Natural killer cell (primary cell): ENCODE measurements around the gene DYNLRB2. TPM values are rescaled to one million over a fixed set of nuclear protein-coding genes. Genes with fewer than 3 reads are reported as not detected.

Experiments used
- ATAC-seq, 3 donors: fragments of 150-1000 bp in 2 of 3; fragments of 200-7000 bp in 1 of 3; cut with Tn5 transposase; 1 replicate in 1 of 3; 2 replicates in 2 of 3; pipeline ENCODE4 v1.10.0; 2021; ENCODE audit warnings: mild to moderate bottlenecking in 2 of 3, moderate library complexity in 2 of 3
- DNase-seq, 2 donors: peaks; one replicate each; pipeline versions ENCODE4 v3.0.0 to v3.0.0-alpha.2; 2013 to 2021; ENCODE audit warnings: mixed read lengths in 1 of 2
- H3K27ac ChIP-seq: one replicate; pipeline ENCODE4 v1.5.1; 2013; ENCODE audit warnings: mild to moderate bottlenecking, low read length
- H3K27me3 ChIP-seq: one replicate; pipeline ENCODE4 v1.6.1; 2013; ENCODE audit warnings: low read length; ENCODE audit not compliant: control insufficient read depth, insufficient read depth
- H3K36me3 ChIP-seq: one replicate; pipeline ENCODE4 v1.6.1; 2013; ENCODE audit warnings: low read length; ENCODE audit not compliant: control insufficient read depth, insufficient read depth
- H3K4me1 ChIP-seq: one replicate; pipeline ENCODE4 v1.6.1; 2013; ENCODE audit warnings: low read length; ENCODE audit not compliant: control insufficient read depth, insufficient read depth
- H3K4me3 ChIP-seq: one replicate; pipeline ENCODE4 v1.5.1; 2013; ENCODE audit warnings: low read length
- H3K9me3 ChIP-seq: one replicate; pipeline ENCODE4 v1.6.1; 2013; ENCODE audit warnings: low read length; ENCODE audit not compliant: control insufficient read depth, insufficient read depth
- H3K27ac Mint-ChIP-seq, 2 donors: one replicate each; pipeline ENCODE4 v1.8.0; 2022; ENCODE audit warnings: mild to moderate bottlenecking in 2 of 2, mixed read lengths in 2 of 2, moderate library complexity in 1 of 2
- H3K27me3 Mint-ChIP-seq, 2 donors: one replicate each; pipeline ENCODE4 v1.8.0; 2022; ENCODE audit warnings: low read depth in 2 of 2, mixed read lengths in 2 of 2
- H3K36me3 Mint-ChIP-seq: one replicate; pipeline ENCODE4 v1.8.0; 2022; ENCODE audit warnings: mixed read lengths
- H3K4me1 Mint-ChIP-seq, 2 donors: one replicate each; pipeline ENCODE4 v1.8.0; 2022; ENCODE audit warnings: mixed read lengths in 2 of 2
- H3K4me3 Mint-ChIP-seq: one replicate; pipeline ENCODE4 v1.8.0; 2022; ENCODE audit warnings: mild to moderate bottlenecking, moderate library complexity, mixed read lengths
- H3K9me3 Mint-ChIP-seq, 2 donors: one replicate each; pipeline ENCODE4 v1.8.0; 2022; ENCODE audit warnings: mixed read lengths in 2 of 2
- WGBS: methylation state at CpG from one replicate; pipeline ENCODE4 v1.1.7; 2013; ENCODE audit warnings: missing lambda C conversion rate; ENCODE audit not compliant: insufficient coverage; 5-methylcytosine and 5-hydroxymethylcytosine counted together
- intact Hi-C: fragments of 100-400 bp; cut with micrococcal nuclease; formaldehyde crosslinking; loops from one replicate; pipeline ENCODE4 v1.14.2; 2022
- total RNA-seq, 4 donors: library from RNA; stranded (reverse); fragments of 120-200 nt in 1 of 4; gene quantifications; one replicate each; pipeline versions ENCODE4 v1.2.3 to v1.2.4, GENCODE V29; 2013 to 2022
- TF ChIP-seq, protein P1 (sequence below): fragments of 200-600 bp; IDR thresholded peaks from one replicate; pipeline ENCODE4 v1.8.0; 2022; ENCODE audit warnings: antibody characterized with exemption

The DYNLRB2 gene
- total RNA-seq, 3 donors from 2014 or later (not counting 1 experiment from before 2014, with no cell fraction given) = not detected

DNA sequence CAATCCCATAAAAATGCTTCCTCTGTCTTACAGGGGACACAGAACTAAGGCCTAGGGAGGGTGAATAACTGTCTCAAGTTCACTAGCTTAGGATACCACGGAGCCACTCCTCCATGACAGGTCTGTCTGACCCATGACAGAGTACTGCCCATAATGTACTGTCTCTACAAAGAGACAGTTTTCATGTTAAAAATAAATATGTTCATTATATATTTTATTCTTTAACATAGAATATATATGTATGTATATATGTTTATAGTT is 28.3 kb upstream of the DYNLRB2 start:
- intact Hi-C loops = no loop called here
- DNase-seq = no peak
- no peak overlapping the region for H3K27ac ChIP-seq
- WGBS = 100% methylated on average over 1 of the region's 1 CpG
- Mint-ChIP-seq H3K27me3 (peaks cover 4 to 51% of the 10 kb centered on the region in 2 donors), H3K4me3 (no peak overlapping the region), H3K36me3 (no peaks in the 10 kb centered on the region), H3K27ac (no peak overlapping the region), H3K9me3 (no peaks in the 10 kb centered on the region), H3K4me1 (no peaks in the 10 kb centered on the region)
- TF ChIP-seq, protein P1, sequence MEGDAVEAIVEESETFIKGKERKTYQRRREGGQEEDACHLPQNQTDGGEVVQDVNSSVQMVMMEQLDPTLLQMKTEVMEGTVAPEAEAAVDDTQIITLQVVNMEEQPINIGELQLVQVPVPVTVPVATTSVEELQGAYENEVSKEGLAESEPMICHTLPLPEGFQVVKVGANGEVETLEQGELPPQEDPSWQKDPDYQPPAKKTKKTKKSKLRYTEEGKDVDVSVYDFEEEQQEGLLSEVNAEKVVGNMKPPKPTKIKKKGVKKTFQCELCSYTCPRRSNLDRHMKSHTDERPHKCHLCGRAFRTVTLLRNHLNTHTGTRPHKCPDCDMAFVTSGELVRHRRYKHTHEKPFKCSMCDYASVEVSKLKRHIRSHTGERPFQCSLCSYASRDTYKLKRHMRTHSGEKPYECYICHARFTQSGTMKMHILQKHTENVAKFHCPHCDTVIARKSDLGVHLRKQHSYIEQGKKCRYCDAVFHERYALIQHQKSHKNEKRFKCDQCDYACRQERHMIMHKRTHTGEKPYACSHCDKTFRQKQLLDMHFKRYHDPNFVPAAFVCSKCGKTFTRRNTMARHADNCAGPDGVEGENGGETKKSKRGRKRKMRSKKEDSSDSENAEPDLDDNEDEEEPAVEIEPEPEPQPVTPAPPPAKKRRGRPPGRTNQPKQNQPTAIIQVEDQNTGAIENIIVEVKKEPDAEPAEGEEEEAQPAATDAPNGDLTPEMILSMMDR = no peak
- H3K4me3 ChIP-seq = no peak overlapping the region
- H3K36me3 ChIP-seq = no peaks in the 10 kb centered on the region
- H3K4me1 ChIP-seq = no peaks in the 10 kb centered on the region
- no peaks in the 10 kb centered on the region for H3K9me3 ChIP-seq
- no peak for ATAC-seq
- no peaks in the 10 kb centered on the region for H3K27me3 ChIP-seq

GRCh38 chr16:80515374-80515773 is 25.4 kb upstream of the DYNLRB2 start:
- Mint-ChIP-seq H3K4me1 (peaks cover 11 to 12% of the 10 kb centered on the region in 2 donors), H3K9me3 (no peaks in the 10 kb centered on the region), H3K36me3 (no peaks in the 10 kb centered on the region), H3K27ac (no peak overlapping the region), H3K27me3 (peaks cover 3 to 44% of the 10 kb centered on the region in 2 donors), H3K4me3 (no peak overlapping the region)
- no peaks in the 10 kb centered on the region for H3K36me3 ChIP-seq
- no peak for ATAC-seq
- H3K27me3 ChIP-seq = no peaks in the 10 kb centered on the region
- no peaks in the 10 kb centered on the region for H3K9me3 ChIP-seq
- H3K4me3 ChIP-seq = no peak overlapping the region
- TF ChIP-seq, protein P1 = no peak
- DNase-seq = no peak
- no peaks in the 10 kb centered on the region for H3K4me1 ChIP-seq
- intact Hi-C loops = no loop called here
- 96% methylated on average over 5 of the region's 5 CpGs for WGBS
- no peak overlapping the region for H3K27ac ChIP-seq

DNA sequence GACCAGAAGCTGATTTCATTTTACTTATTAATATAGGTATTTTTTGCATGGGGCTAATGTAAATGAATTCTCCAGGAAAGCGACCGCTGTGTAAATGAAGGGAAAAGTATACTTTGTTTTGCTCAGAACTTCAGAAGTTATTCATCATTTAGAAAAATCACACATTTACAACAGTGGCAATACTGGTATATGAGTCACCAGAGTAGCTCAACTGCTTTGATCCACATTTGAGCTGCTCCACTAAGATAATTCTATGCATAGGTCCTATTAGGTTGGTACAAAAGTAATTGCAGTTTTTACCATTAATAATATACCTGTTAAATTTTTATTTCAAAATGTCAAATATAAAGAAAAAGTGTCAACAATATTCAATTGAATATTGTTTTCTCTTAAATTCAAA is 22.9 kb upstream of the DYNLRB2 start:
- no CpG with 5 or more reads among the region's 2 CpGs for WGBS
- Histone ChIP-seq H3K4me3 (no peak overlapping the region), H3K27me3 (no peaks in the 10 kb centered on the region), H3K27ac (no peak overlapping the region), H3K4me1 (no peaks in the 10 kb centered on the region), H3K36me3 (no peaks in the 10 kb centered on the region), H3K9me3 (no peaks in the 10 kb centered on the region)
- TF ChIP-seq, protein P1 = no peak
- intact Hi-C loops = no loop called here
- no peaks in the 10 kb centered on the region for H3K9me3 Mint-ChIP-seq
- no peak overlapping the region for H3K4me3 Mint-ChIP-seq
- no peak for ATAC-seq
- DNase-seq = no peak
- H3K27ac Mint-ChIP-seq = no peak overlapping the region
- peaks cover 11 to 12% of the 10 kb centered on the region in 2 donors for H3K4me1 Mint-ChIP-seq
- peaks cover 6 to 48% of the 10 kb centered on the region in 2 donors for H3K27me3 Mint-ChIP-seq
- no peaks in the 10 kb centered on the region for H3K36me3 Mint-ChIP-seq

DNA sequence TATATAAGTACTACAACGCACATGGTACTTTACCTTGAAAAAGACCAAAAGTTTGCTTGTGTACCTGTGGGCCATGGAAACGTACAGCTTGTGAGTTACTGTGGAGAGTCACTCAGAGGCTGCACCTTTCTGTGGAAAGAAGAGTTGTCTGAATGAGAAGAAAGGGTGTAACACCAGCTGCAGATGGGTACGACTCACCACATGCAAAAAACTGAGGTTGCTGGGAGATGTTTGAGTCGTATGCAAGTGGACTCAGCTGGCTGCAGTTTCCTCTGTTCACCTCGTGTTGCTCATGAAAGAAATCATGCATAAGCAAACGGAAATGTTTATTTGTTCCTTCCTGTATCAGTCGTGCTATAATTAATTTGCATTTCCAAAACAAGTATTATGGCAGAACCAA is 22.4 kb upstream of the DYNLRB2 start:
- Histone ChIP-seq H3K36me3 (no peaks in the 10 kb centered on the region), H3K4me1 (no peaks in the 10 kb centered on the region), H3K27ac (no peak overlapping the region), H3K4me3 (no peak overlapping the region), H3K27me3 (no peaks in the 10 kb centered on the region), H3K9me3 (no peaks in the 10 kb centered on the region)
- no peaks in the 10 kb centered on the region for H3K36me3 Mint-ChIP-seq
- H3K4me3 Mint-ChIP-seq = no peak overlapping the region
- ATAC-seq (peak in 1 of 3 donors; percentile 58), DNase-seq (peak in 1 of 2 donors; percentile 50)
- TF ChIP-seq, protein P1 = no peak
- H3K4me1 Mint-ChIP-seq = peaks cover 11 to 12% of the 10 kb centered on the region in 2 donors
- 42% methylated on average over 6 of the region's 7 CpGs for WGBS
- H3K27ac Mint-ChIP-seq = no peak overlapping the region
- intact Hi-C loops = no loop called here
- H3K9me3 Mint-ChIP-seq = no peaks in the 10 kb centered on the region
- H3K27me3 Mint-ChIP-seq = peaks cover 6 to 47% of the 10 kb centered on the region in 2 donors
